Adrenal gland (tissue), 12 donors: ENCODE results near the gene PPBP. TPM values are rescaled to one million over a fixed set of nuclear protein-coding genes. Genes with fewer than 3 reads are reported as not detected.
"Not testable (repeated sequence)": the region's sequence is repeated elsewhere in the genome, so short reads cannot be mapped to it uniquely, and the experiment has no call there.

Experiments used
- DNase-seq, 7 donors: peaks; one replicate each; pipeline ENCODE4 v3.0.0-alpha.2; 2019 to 2020
- H3K27ac ChIP-seq, 5 donors: fragments of 200-600 bp; sonication (generic) in 4 of 5; 1 replicate in 3 of 5; 2 replicates in 2 of 5; pipeline versions ENCODE4 v1.5.1 to v1.8.0; 2016 to 2020; ENCODE audit warnings: mild to moderate bottlenecking in 1 of 5
- H3K27me3 ChIP-seq: fragments of 200-600 bp; 2 replicates; pipeline ENCODE4 v1.8.0; 2021
- H3K36me3 ChIP-seq, 2 donors: fragments of 200-600 bp; replicated peaks in 1 of 2; 1 replicate in 1 of 2; 2 replicates in 1 of 2; pipeline versions ENCODE4 v1.5.1 to v1.8.0; 2018 to 2022
- H3K4me1 ChIP-seq, 2 donors: fragments of 200-600 bp; replicated peaks in 1 of 2; 1 replicate in 1 of 2; 2 replicates in 1 of 2; pipeline versions ENCODE4 v1.5.1 to v1.8.0; 2018 to 2021
- H3K4me3 ChIP-seq, 4 donors: fragments of 200-600 bp; sonication (generic) in 3 of 4; one replicate each; pipeline ENCODE4 v1.5.1; 2016 to 2018
- H3K9me3 ChIP-seq, 3 donors: fragments of 200-600 bp; sonication (generic) in 1 of 3; replicated peaks in 1 of 3; 1 replicate in 2 of 3; 2 replicates in 1 of 3; pipeline versions ENCODE4 v1.5.1 to v1.8.0; 2016 to 2021
- CTCF ChIP-seq, 6 experiments: fragments of 450-650 bp in 4 of 6; fragments of 200-600 bp in 2 of 6; sonication (generic) in 1 of 6; IDR thresholded peaks; 1 replicate in 5 of 6; 2 replicates in 1 of 6; pipeline versions ENCODE4 v1.5.1 to v1.8.0; 2016 to 2021; ENCODE audit warnings: antibody characterized with exemption in 6 of 6, mild to moderate bottlenecking in 2 of 6, moderate library complexity in 1 of 6
- POLR2A ChIP-seq, 2 donors: fragments of 450-650 bp; IDR thresholded peaks; one replicate each; pipeline ENCODE4 v1.6.1; 2017; ENCODE audit warnings: antibody characterized with exemption in 2 of 2, mild to moderate bottlenecking in 2 of 2, moderate library complexity in 1 of 2
- WGBS, 4 donors: extraction: QIAGEN DNeasy Blood & Tissue Kit in 2 of 4; methylation state at CpG; one replicate each; pipeline versions ENCODE4 v1.1.5 to v1.1.7; 2013 to 2017; 5-methylcytosine and 5-hydroxymethylcytosine counted together
- intact Hi-C, 2 donors: fragments of 100-400 bp; cut with DNase I; formaldehyde crosslinking; loops; one replicate each; pipeline versions ENCODE4 v1.14.1 to v1.15.0; 2022 to 2023
- polyA plus RNA-seq, 3 donors: library from polyadenylated mRNA; stranded (reverse); fragments of 200-250 nt in 2 of 3; fragments of 350-450 nt in 1 of 3; fragmentation: Illumina TruSeq in 1 of 3; extraction: RNeasy Lipid Tissue Mini Kit (QIAGEN cat#74804) in 1 of 3; gene quantifications; one replicate each; pipeline ENCODE4 v1.2.3, GENCODE V29; 2013 to 2014
- total RNA-seq, 9 donors: library from RNA; depleted of rRNA in 4 of 9; stranded (reverse); fragments of >200 nt in 4 of 9; fragments of 120-200 nt in 1 of 9; fragmentation: NEBNext Ultra II Directional in 1 of 9; extraction: Animal tissue kit (Norgen Biotek cat#: 25700) in 1 of 9; gene quantifications; one replicate each; pipeline versions ENCODE4 v1.1.0 to v1.2.4, GENCODE V29; 2013 to 2023
- donor health status: healthy with polysubstance abuse.
- donor health status: Bipolar disorder and iron deficiency.
- donor health status: DM: yes; HTN: yes; CAD: no.
- donor health status: DM: no; HTN: no; CAD: no.
- donor health status: DM: no; HTN: no; CAD: no.
- donor health status: DM: yes; HTN: yes; CAD: no.

Gene PPBP
- total and polyA plus RNA-seq, 12 donors, result 0.27 to 22.4 (median 2.4) TPM; not detected in 5

- H3K4me1 ChIP-seq, result no peaks in the 10 kb centered on the region
- WGBS, 4 donors, result 71 to 80% (median 76%) methylated on average over 1 of the region's 1 CpG
- H3K36me3 ChIP-seq, result no peaks in the 10 kb centered on the region
- intact Hi-C loops, result no loop called here
- no peak for DNase-seq
- H3K4me3 ChIP-seq, result no peak overlapping the region
- no peaks in the 10 kb centered on the region for H3K27me3 ChIP-seq
- TF ChIP-seq POLR2A (IDR thresholded peaks at IDR 0.05) (no peak), CTCF (IDR thresholded peaks at IDR 0.05) (no peak)
- peaks cover 0 to 4% (median 0%) of the 10 kb centered on the region in 3 donors for H3K9me3 ChIP-seq
- H3K27ac ChIP-seq, result no peak overlapping the region
Measured at GRCh38 chr4:73970011-73970410, 18.0 kb downstream of the PPBP start.

- no peaks in the 10 kb centered on the region for H3K4me1 ChIP-seq
- no peaks in the 10 kb centered on the region for H3K27me3 ChIP-seq
- no peak overlapping the region for H3K4me3 ChIP-seq
- TF ChIP-seq POLR2A (IDR thresholded peaks at IDR 0.05) (no peak), CTCF (IDR thresholded peaks at IDR 0.05) (no peak)
- H3K9me3 ChIP-seq, result peaks cover 0 to 4% (median 0%) of the 10 kb centered on the region in 3 donors
- no peak overlapping the region for H3K27ac ChIP-seq
- intact Hi-C loops, result no loop called here
- no peaks in the 10 kb centered on the region for H3K36me3 ChIP-seq
- DNase-seq, result no peak
Measured at GRCh38 chr4:73967866-73968265, 20.1 kb downstream of the PPBP start.

DNA sequence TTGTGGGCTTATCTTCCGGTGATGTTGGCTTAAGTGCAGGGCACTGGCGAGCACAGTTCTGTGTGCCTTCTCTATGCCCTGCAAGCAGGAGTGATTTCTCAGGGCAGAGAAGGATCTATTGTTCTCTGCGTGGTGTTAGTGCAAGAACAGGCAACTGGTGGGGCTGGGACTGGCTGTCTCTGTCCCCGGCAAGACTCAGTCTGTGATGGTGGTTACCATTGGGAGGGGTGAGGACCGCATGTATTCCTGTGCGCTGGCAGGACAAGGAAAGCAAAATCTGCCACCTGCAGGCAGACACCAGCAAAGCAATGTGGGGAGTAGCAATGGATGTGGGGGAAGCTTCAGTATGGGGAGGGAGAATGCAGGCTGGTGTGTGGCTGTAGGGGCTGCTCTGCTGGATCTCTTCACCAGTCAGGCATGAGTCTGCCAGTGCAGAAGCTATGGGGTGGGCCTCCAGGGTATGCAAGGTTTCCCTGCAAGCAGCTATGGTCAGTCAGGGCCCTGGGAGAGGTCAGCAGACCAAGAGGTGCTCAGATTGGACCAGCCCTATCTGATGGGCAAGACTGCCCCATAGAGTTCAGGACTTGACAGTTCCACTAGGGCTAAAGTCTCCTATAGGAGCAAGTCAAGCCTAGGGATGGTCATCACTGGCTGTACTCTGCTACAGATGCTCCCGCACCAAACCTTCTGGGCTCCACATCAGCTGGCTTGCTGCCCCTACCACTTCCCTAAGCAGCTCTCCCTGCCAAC lies 23.0 kb downstream of the PPBP start:
- Histone ChIP-seq H3K9me3 (peaks cover 0 to 3% (median 0%) of the 10 kb centered on the region in 3 donors), H3K27me3 (no peaks in the 10 kb centered on the region), H3K4me3 (no peak overlapping the region), H3K36me3 (no peaks in the 10 kb centered on the region), H3K4me1 (no peaks in the 10 kb centered on the region), H3K27ac (no peak overlapping the region)
- no peak for DNase-seq
- intact Hi-C loops, result no loop called here
- TF ChIP-seq POLR2A (IDR thresholded peaks at IDR 0.05), result no peak
- TF ChIP-seq CTCF (IDR thresholded peaks at IDR 0.05), result peak in 1 of 6 experiments; percentile 26
- WGBS, 4 donors, result 44 to 61% (median 50%) methylated on average over 6 to 7 of the region's 7 CpGs

DNA sequence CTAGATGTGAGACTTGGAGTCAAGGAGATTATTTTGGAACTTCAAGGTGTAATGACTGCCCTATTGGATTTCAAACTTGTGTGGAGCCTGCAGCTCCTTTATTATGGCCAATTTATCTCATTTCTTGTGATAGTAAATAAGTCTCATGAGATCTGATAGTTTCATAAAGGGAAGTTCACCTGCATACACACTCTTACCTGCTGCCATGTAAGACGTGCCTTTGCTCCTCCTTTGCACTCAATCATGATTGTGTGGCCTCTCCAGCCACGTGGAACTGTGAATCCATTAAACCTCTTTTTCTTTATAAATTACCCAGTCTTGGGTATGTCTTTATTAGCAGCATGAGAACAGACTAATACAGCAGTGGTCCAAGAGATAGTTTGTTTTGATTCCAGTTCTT lies 25.3 kb downstream of the PPBP start:
- Histone ChIP-seq H3K9me3 (peaks cover 0 to 7% (median 0%) of the 10 kb centered on the region in 3 donors), H3K4me1 (no peaks in the 10 kb centered on the region), H3K27me3 (no peaks in the 10 kb centered on the region), H3K27ac (no peak overlapping the region), H3K36me3 (no peaks in the 10 kb centered on the region), H3K4me3 (no peak overlapping the region)
- intact Hi-C loops, result no loop called here
- no peak for DNase-seq
- no peak for TF ChIP-seq POLR2A (IDR thresholded peaks at IDR 0.05)
- TF ChIP-seq CTCF (IDR thresholded peaks at IDR 0.05), result no peak
- WGBS, 4 donors, result 53 to 67% (median 58%) methylated on average over 2 of the region's 2 CpGs

GRCh38 chr4:73959041-73959440 lies 28.9 kb downstream of the PPBP start:
- H3K36me3 ChIP-seq, H3K9me3 ChIP-seq, intact Hi-C loops, DNase-seq, H3K4me3 ChIP-seq, H3K27me3 ChIP-seq, H3K27ac ChIP-seq, H3K4me1 ChIP-seq: not testable (repeated sequence)
- 86 to 96% (median 92%) methylated on average over 1 of the region's 1 CpG for WGBS, 4 donors
